Measurements from ENCODE around the gene TOP1.
A peak's percentile ranks its signal among the peaks of the same experiment; 100 is the strongest.
"Not testable (repeated sequence)": the region's sequence is repeated elsewhere in the genome, so short reads cannot be mapped to it uniquely, and the experiment has no call there.

The TOP1 gene

DNA sequence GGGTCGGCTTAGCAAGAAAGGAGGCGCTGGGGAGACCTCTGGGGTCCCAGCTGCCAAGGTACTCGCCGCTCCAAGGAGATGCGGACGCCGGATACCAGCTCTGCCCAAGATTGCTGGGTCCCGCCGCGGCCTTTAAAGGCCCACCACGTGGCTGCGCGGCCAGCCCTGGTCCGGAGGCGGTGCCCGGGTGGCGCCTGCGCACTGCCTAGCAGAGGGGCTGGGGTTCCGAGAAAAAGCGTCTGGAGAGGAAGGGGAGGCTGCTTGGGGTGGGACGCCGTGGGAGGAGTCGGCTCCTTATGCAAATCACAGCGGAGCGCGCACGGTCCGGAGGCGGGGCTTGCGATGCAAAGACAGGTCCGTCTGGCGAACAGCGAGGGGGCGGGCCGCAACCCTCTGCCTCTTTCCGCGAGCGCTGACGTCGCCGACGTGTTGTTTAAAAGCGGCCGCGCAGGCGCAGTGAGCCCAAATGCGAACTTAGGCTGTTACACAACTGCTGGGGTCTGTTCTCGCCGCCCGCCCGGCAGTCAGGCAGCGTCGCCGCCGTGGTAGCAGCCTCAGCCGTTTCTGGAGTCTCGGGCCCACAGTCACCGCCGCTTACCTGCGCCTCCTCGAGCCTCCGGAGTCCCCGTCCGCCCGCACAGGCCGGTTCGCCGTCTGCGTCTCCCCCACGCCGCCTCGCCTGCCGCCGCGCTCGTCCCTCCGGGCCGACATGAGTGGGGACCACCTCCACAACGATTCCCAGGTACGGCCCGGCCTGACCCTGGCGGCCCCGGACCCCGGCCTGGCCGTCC, at the start of gene TOP1:
TOP1 (plus strand) TSS at position 464 of the 791 bp plus-strand sequence; CDS start at position 710, 246 bp downstream.
- DNase-seq, result peak; percentile 99

DNA sequence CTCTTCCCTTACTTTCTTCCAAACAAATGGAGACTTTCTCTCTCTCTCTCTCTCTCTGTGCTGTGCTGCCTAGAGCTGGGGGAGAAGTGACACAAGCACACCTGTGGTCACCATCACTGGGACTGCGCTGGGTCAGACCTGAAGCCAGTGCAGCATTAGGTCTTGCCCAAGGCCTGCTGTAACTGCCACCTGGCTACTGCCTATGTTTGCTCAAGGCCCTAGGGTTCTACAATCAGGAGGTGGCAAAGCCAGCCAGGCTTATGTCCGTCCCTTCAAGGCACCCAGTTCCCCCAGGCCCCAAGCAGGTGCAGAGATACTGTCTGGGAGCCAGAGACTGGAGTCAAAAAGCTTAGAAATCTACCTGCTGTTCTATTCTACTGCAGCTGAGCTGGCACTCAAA, 49.4 kb upstream of the TOP1 start:
- DNase-seq, result no peak

GRCh38 chr20:40980106-40980827, 48.4 kb upstream of the TOP1 start:
- no peak for DNase-seq

GRCh38 chr20:40980828-40981310, 47.8 kb upstream of the TOP1 start:
- DNase-seq, result no peak

DNA sequence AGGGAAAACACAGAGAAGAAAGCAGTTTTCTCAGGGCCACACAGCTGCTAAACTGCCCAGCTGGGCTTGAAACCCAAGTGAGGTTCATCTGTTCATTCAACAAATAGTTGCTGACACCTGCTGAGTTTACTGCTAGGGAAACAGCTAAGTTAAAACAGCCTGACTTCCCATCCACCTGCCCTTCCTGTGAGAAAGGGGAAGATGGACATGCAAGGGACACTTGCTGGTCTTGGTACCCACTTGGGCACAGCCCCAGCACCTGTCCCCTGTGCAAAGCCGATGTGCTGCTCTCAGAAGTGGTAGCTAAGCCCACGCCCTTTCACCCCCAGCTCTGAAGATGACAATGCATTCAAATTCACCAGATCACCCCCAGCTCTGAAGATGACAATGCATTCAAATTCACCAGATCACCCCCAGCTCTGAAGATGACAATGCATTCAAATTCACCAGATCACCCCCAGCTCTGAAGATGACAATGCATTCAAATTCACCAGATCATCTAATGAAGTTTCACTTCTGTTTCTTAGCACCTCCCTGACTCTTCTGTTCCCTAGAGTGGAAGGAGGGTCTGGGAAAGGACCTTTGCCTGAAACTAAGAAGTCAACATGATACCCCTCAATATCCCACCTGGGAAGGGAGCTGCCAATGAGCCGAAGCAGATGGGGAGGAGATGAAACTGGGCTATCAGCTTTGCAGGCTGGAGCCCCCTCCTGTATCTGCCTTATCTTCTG, 46.0 kb upstream of the TOP1 start:
- DNase-seq, result no peak

DNA sequence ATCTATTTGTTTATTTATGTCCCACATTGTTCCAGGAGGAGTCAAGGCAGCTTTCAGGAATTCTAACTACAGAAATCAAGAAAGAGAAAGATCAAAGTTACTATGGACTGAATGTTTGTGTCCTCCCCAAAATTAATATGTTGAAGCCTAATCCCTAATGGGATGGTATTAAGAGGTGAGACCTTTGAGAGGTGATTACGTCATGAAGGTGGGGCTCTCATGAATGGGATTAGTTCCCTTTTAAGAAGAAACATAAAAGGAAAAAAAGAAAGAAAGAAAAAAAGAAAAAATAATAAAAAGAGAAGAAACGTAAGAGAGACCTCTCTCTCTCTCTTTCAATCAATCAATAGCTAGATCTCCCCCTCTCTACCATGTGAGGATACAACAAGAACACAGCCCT, 44.7 kb upstream of the TOP1 start:
- DNase-seq, result no peak

GRCh38 chr20:40984496-40984895, 44.1 kb upstream of the TOP1 start:
- no peak for DNase-seq

DNA sequence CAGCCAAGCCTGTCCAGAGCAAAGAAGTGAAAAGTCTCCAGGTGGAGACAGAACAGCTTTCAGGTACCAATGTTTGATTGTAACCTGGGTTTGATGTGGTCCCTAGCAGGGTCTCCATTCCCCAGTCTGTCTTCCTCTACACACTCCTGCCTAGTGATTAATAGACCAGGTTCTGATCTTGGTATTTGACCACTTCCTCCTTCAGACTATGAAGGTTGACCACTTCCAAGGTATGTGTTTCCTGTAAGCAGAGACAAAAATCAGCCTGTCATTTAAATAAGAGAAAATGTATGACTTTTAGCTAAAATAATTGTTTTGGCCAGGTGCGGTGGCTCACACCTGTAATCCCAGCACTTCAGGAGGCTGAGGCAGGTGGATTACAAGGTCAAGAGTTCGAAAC, 41.8 kb upstream of the TOP1 start:
- DNase-seq, result no peak

DNA sequence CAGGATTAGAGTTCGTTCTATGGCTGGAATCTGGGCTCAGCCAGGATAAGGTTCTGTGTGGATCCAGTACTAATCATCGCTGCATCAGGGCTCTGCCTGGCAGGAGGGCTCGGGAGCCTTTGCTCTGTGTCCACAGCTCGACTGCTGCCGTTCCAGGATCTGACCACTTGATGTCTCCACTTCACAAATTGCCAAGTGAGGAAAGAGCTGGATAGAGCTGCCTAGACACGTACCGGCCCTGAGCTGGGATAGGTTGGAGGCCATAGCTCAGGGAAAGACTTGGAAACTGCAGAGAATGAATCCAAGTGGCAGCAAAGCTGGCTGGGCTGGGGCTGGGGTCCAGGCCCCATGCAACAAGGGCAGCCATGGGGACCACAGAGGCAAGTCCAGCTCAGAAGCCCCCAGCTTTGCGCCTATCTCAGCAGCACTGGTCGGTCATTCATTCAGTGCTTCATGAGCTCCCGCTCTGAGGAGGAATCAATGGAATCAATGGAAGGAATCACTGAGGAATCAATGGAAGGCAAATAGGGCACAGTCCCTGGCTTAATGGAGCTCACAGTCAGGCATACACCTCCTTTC, 38.0 kb upstream of the TOP1 start:
- DNase-seq, result peak; percentile 72

DNA sequence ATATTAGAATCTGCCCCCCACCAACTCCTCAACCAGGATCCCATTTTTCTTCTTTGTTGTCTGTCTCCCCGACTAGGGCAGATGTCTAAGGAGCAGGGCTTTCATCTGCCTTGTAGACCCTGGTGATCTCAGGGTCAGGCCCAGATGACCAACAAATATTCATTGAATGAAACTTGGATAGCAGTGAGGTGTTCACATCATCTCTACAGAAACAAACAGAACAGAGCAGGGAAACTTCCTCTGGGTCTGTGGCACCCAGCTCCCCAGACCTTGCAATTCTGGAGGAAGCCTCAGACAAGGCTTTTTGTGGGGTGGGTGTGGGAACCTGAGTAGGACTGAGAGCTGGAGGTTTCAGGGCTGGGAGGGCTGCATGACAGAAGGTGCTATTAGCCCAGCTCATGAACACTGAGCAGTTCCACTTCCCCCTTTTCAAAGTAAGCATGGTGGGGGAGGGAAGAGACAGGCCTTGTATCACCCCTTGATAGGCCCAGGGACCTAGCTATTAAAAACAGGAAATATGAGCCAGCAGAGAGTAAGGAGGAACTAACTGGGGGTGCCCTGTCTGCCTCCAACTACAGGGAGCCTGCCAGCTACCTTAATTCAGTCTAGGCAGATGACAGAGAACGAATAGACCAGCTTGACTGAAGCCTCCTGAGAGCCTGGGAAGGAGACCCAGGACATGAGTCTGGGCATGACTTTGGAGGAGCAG, 37.3 kb upstream of the TOP1 start:
- no peak for DNase-seq

- DNase-seq, result no peak
Measured at GRCh38 chr20:40992349-40993113, 36.1 kb upstream of the TOP1 start.

GRCh38 chr20:40993794-40994540, 34.7 kb upstream of the TOP1 start:
- DNase-seq, result no peak

- DNase-seq, result no peak
Measured at GRCh38 chr20:40996326-40996725, 32.3 kb upstream of the TOP1 start.

GRCh38 chr20:40997116-40997515, 31.5 kb upstream of the TOP1 start:
- no peak for DNase-seq

GRCh38 chr20:40999841-41000240, 28.8 kb upstream of the TOP1 start:
- DNase-seq, result no peak

- no peak for DNase-seq
Measured at GRCh38 chr20:41000628-41001027, 28.0 kb upstream of the TOP1 start.

DNA sequence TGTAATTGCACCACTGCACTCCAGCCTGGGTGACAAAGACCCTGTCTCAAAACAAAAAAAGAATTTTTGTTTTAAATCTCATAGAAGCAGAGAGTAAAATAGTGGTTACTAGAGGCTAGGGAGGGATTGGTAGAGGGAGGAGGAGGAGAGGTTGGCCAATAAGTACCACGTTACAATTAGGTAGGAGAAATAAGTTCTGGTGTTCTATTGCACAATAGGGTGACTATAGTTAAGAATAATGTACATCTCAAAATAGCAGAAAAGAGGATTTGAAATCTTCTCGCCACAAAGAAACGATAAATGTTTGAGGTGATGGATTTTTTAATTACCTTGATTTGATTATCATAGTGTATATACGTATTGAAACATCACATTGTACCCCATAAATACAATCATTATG, 27.1 kb upstream of the TOP1 start:
- DNase-seq, result no peak

GRCh38 chr20:41002842-41003142, 25.8 kb upstream of the TOP1 start:
- DNase-seq, result no peak

- DNase-seq, result peak; percentile 73
Measured at GRCh38 chr20:41003143-41003935, 25.3 kb upstream of the TOP1 start.

GRCh38 chr20:41003936-41004294, 24.7 kb upstream of the TOP1 start:
- not testable (repeated sequence) for DNase-seq

All from GOT3 (cell line).